Medulla oblongata (tissue), 1 donor: ENCODE measurements around the gene PRDX1.
A peak's percentile ranks its signal among the peaks of the same experiment; 100 is the strongest.
"Not testable (repeated sequence)": the region's sequence is repeated elsewhere in the genome, so short reads cannot be mapped to it uniquely, and the experiment has no call there.

ENCODE experiments used
- DNase-seq: peaks from one replicate; pipeline ENCODE4 v3.0.0-alpha.2; 2015; ENCODE audit errors: extremely low spot score

The PRDX1 gene

DNA sequence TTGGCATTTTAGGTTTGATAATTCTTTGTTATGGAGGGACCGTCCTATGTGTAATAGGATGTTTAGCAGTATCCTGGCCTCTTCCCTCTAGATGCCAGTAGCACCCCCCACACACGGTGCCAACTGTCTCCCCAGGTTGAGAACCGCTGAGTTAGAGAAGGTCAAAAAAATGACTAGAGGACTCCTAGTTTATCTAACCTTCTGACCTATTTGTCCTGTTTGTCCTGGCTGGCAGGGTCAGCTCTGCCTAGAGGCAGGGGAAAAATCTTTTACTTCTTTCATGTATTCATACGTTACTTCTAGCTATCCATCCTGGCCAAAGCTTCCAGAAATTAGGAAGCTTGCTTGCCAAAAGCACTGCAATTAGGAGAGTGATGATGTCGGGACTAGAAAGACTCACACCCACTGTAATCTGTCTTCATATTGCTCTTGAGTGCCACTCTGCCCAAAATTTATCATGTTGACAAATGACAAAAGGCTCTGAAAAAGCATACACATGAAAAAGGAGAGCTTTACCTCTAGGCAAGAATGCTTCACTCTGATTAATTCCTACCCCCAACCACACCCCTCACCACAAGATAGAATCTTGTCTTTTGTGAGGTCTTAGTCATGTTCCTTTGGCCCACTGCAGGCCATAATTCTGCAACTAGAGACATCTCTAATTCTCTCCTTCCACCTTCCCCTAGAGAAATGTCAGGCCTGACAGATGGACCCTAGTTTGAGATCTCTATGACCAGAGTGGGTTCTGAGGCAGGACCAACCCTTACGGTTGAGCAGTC lies 14.5 kb upstream of the PRDX1 start:
- no peak for DNase-seq

DNA sequence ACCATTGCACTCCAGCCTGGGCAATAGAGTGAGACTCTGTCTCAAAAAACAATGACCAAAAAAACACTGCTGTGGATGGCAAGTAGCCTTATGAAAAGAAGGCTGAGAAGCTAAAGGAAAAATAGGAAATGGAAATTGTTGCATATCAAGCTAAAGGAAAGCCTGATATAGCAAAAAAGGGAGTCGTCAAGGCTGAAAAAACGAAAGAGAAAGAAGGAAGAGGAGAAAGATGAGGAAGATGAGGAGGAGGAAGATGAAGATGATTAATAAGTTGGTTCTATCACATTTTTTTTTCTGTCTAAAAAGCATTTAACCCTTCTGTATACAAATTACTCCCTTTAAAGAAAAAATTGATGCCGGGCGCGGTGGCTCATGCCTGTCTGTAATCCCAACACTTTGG lies 10.2 kb upstream of the PRDX1 start:
- no peak for DNase-seq

DNA sequence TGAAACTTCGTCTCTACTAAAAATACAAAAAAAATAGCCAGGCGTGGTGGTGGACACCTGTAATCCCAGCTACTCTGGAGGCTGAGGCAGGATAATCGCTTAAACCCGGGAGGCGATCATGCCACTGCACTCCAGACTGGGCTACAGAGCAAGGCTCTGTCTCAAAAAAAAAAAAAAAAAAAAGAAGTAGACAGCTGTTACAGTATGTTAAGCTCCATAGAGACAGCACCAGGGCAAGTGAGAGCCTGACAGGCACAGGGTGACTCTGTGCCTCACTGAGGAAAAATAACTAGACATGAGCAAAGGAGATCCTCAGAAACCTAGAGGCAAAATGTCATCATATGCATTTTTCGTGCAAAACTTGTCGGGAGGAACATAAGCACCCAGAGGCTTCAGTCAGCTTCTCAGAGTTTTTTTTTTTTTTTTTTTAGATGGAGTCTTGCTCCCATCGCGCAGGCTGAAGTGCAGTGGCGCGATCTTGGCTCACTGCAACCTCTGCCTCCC lies 9.0 kb upstream of the PRDX1 start:
- no peak for DNase-seq

DNA sequence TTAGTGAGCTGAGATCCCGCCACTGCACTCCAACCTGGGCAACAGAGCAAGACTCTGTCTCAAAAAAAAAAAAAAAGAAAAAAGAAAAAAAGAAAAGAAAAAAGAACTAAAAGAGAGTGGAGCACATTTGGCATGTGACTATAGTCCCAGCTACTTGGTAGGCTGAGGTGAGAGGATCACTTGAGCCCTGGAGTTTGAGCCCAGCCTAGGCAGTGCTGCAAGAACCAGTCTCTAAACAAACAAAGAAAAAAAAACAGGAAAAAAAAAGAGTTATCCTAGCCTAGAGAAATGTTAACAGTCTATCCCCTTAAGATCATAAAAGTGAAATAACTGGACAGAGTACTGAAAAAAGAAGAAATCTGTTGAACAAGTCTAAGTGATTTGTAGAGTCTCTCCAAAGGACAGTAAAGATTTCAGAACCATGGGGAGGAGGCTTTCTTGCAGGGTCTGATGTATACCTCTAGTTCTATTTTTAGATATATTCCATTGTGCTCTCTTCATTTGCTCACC lies 4.5 kb upstream of the PRDX1 start:
- no peak for DNase-seq

DNA sequence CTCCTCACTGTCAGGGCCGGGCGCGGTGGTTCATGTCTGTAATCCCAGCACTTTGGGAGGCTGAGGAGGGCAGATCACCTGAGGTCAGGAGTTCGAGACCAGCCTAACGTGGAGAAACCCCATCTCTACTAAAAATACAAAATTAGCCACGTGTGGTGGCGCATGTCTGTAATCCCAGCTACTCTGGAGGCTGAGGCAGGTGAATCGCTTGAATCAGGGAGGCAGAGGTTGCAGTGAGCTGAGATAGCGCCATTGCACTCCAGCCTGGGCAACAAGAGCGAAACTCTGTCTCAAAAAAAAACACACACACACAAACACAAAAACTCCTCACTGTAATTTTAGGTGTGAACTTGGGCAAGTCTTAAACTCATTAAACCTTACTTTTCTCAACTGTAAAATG lies 2.3 kb upstream of the PRDX1 start:
- DNase-seq = not testable (repeated sequence)

DNA sequence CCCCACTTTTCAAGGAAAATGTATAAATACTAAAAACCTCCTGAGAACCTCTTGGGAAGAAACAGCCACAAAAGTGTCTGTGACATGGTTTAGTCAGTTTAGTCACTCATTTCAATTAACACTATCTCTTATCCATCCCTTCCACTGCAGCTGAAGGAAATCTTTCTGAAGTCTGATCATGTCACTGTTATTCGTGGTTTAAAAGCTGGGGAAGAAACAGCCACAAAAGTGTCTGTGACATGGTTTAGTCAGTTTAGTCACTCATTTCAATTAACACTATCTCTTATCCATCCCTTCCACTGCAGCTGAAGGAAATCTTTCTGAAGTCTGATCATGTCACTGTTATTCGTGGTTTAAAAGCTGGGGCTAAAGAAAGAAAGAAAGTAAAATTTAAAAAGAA lies 1.8 kb upstream of the PRDX1 start:
- not testable (repeated sequence) for DNase-seq

DNA sequence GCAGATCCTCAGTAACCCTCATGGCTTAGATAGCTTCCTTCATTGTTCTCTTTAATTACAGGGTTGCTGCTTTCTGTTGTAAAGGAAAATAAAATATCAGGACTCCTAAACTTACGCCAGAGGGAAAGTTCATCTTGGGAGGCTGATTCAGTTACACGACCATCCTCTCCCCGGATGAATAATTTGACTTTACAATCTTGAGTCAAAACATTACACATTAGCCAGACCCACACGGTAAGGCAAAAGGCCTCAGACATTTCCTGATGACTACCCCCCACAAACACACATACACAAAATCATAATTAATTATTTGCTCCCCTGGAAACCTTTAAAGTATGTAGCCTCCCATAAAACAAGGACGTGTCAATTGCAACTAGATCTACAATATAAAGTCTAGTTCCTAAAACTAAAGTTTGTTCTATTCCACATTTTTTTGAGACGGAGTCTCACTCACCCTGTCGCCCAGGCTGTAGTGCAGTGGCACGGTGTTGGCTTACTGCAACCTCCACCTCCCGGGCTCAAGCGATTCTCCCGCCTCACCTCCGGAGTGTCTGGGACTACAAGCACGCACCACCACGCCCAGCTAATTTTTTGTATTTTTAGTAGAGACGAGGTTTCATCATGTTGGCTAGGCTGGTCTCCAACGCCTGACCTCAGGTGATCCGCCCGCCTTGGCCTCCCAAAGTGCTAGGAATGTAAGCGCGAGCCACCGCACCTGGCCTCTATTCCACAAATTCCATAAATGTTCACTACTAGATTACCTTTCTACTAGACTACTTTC lies 830 bp upstream of the PRDX1 start:
- DNase-seq = no peak

DNA sequence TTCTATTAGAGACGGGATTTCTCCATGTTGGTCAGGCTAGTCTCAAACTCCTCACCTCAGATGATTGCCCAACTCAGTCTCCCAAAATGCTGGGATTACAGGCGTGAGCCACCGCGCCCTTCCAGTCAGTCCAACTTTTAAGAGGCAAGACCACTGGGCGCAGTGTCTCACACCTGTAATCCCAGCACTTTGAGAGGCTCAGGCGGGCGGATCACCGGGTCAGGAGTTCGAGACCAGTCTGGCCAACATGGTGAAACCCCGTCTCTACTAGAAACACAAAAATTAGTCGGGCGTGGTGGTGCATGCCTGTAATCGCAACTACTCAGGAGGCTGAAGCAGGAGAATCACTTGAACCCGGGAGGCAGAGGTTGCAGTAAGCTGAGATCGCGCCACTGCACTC lies 1.9 kb downstream of the PRDX1 start:
- not testable (repeated sequence) for DNase-seq

DNA sequence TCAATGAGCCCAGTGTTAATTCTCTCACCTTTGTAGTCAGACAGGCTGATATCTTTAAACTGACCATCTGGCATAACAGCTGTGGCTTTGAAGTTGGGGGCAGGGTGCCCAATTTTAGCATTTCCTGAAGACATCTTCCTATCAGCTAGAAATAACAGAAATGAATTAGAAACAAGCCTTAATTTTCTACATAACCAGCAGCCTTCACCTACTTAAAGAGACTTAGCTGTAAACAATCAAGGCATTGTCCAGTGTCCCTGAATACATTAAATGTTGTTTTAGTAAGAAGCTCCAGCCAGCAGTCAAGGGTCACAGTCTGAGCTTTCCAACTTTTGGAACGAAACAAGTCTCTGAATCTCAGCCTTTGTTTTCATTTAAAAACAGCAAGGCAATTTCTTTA lies 2.8 kb downstream of the PRDX1 start:
- DNase-seq = peak; percentile 82

DNA sequence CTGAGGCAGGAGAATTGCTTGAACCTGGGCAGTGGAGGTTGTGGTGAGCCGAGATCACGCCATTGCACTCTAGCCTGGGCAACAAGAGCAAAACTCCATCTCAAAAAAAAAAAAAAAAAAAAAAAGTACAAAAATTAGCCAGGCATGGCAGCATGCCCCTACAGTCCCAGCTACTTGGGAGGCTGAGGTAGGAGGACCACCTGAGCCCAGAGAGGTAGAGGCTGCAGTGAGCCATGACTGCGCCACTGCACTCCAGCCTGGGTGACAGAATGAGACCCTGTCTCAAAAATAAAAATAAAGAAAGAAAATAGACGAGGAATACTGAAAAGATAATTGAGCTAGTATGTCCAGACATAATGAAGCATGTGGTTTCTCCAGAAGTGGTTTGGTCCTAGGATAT lies 3.3 kb downstream of the PRDX1 start:
- DNase-seq = not testable (repeated sequence)

DNA sequence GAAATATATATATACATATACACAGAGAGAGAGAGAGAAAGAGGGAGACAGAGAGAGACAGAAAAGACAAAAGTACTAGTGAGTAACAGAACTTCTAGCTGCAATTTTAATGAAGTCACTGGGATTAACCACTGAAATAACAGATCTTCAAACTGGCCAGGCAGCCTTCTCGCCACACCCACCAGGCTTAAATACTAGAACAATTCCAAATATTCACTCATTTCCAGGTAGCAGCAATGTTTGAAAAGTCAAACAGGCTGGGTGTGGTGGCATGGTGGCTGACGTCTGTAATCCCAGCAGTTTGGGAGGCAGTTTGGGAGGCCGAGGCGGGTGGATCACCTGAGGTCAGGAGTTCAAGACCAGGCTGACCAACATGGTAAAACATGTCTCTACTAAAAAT lies 5.2 kb downstream of the PRDX1 start:
- no peak for DNase-seq

DNA sequence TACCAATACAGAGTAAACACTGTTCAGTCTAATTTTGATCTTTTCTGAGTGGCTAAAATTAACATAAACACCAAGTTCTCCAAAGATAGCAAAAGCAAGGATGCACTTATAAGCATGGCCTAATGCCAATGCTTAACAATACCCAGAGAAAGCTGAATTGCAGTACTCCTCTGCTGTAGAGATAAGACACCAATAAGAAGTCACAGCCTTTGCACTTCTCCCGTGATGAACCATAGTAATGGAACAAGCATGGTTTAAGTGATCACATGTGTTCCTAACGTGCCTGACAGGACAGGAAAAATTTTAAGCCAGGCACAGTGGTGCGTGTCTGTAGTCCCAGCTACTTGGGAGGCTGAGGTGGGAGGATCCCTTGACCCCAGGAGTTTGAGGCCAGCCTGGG lies 5.6 kb downstream of the PRDX1 start:
- no peak for DNase-seq

DNA sequence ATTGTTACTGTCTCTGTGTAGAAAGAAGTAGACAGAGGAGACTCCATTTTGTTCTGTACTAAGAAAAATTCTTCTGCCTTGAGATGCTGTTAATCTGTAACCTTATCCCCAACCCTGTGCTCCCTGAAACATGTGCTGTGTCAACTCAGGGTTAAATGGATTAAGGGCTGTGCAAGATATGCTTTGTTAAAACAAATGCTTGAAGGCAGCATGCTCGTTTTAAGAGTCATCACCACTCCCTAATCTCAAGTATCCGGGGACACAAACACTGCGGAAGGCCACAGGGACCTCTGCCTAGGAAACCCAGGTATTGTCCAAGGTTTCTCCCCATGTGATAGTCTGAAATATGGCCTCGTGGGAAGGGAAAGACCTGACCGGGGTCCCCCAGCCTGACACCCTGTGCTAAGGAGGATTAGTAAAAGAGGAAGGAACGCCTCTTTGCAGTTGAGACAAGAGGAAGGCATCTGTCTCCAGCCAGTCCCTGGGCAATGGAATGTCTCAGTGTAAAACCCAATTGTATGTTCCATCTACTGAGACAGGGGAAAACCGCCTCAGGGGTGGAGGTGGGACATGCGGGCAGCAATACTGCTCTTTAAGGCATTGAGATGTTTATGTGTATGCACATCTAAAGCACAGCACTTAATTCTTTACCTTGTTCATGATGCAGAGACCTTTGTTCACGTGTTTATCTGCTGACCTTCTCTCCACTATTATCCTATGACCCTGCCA lies 8.0 kb downstream of the PRDX1 start:
- not testable (repeated sequence) for DNase-seq

DNA sequence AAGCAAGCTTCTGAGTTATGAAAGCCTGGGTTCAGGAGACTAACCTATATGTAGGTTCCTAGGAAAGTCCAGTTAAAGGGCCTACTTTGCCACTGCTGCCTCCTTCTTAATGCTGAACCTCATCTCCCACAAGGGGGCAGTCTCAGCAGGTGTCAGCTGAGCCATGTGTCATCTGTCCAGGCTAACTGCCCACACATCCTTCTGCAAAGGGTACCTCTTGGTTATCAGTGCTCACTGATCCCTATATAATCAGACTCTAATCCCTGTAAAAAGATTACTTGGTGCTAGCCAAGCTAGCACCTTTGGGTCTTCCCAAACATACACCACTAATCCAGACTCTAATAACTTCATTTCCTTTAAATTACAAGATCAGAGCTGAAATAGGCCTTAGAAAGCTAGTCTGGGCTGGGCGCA lies 9.0 kb downstream of the PRDX1 start:
- DNase-seq = peak; percentile 74

DNA sequence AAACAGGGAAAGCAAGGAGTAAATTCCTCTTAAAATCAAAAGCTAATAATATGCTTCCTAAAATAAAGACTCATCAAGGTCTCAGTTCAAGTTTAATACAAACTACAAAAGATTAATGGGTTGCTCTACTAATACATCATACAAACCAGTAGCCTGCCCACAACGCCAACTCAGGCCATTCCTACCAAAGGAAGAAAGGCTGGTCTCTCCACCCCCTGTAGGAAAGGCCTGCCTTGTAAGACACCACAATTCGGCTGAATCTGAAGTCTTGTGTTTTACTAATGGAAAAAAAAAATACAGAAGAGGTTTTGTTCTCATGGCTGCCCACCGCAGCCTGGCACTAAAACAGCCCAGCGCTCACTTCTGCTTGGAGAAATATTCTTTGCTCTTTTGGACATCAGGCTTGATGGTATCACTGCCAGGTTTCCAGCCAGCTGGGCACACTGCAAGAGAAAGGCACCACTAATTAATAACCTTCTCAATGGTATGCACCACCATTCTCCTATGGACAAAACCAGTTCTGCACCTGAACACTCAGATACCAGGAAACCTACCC lies 10.6 kb downstream of the PRDX1 start:
- peak; percentile 75 for DNase-seq

DNA sequence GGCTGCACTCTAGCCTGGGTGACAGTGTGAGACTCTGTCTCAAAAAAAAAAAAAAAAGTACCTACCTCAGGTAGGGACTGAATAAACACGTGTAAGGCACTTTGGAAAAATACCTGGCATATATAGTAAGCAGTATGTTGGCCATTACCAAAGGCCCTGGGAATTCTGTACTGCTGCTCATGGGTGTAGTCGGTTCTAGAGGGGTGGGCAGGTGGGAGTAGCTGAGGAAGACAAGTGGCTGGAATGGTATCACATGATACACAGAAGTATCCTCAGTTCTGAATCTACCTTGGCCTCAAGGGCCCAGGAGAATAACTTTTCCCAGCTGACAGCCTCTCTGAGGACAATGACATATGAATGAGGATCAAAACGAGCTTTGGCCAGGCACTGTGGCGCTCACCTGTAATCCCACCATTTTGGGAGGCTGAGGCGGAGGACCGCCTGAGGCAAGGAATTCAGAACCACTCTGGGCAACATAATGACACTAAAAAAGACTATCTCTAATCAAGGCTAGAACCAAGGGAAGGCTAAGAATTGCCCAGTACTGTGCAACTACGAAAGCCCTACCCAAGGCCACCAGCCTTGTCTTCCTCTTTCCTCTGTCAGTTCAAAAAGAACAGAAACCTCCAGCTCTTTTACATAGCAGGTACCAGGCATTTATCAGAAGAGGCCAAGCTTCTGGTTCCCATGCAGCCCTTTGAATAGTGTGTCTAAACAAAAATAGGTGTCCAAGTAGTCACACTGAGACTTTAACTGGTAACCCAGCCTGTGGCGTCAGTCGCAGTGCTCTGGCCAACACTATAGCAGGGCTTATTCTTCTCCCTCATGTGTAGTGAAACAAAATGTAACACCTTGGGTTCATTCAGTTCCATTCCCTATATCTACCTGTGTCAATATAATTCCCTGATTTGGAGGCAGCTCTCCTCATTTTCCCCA lies 11.4 kb downstream of the PRDX1 start:
- DNase-seq = no peak

DNA sequence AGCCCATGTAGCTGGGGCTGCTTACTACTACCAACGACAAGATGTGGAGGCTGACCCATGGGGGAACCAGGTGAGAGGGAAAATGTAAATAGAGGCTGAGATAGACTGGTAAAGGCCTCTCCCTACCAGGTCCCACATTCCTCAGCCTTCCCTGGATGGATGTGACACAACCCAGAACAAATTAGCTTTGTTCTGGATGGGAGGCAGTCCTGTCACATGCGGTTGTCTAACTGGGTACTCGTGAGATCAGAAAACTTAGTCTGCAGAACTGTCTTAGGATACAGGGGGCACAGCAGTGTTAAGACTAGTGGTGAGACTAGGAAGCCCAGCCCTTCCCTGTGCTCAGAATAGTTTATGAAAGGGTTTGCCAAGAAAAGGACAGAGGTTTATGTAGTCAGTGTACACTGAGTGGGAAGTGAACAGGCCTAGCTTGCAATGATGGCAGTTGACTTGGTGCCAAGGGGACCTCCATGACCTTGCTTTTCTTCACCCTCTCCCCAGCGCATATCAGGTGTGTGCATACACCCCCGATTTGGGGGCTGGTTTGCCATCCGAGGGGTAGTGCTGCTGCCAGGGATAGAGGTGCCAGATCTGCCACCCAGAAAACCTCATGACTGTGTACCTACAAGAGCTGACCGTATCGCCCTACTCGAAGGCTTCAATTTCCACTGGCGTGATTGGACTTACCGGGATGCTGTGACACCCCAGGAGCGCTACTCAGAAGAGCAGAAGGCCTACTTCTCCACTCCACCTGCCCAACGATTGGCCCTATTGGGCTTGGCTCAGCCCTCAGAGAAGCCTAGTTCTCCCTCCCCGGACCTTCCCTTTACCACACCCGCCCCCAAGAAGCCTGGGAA lies 13.2 kb downstream of the PRDX1 start:
- no peak for DNase-seq

DNA sequence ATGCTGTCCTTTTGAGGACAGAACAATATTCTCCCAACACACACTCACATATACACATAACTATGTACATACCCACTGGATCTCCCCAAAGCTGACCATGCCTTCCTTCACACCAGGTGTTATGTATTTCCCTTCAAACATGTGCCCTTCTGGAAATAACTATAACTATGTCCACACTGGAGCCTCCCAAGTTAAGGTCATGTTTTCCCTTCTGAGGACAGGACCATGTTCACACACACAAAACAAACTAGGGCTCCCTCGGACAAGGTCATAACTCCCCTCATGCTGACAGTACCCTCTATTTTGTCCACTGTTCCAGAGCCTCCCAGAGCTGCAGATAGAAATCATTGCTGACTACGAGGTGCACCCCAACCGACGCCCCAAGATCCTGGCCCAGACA lies 13.8 kb downstream of the PRDX1 start:
- no peak for DNase-seq

DNA sequence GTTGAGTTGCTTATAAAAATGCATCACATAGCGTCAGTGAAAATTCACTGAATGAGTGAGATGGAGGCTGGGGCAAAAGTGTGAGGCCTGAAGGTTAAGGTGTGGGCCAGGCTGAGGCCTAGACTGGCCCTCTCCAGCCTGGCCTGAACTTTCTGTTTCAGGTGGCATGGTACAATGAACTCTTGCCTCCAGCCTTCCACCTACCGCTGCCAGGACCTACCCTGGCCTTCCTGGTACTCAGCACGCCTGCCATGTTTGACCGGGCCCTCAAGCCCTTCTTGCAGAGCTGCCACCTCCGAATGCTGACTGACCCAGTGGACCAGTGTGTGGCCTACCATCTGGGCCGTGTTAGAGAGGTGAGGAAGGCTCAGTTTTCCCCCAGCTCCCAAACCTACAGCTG lies 14.5 kb downstream of the PRDX1 start:
- no peak for DNase-seq
